Prostate gland (tissue), 2 donors: ENCODE data around the gene ANO6. TPM values are rescaled to one million over a fixed set of nuclear protein-coding genes. Genes with fewer than 3 reads are reported as not detected.

Experiments
- DNase-seq: peaks from one replicate; pipeline ENCODE4 v3.0.0-alpha.2; 2019; ENCODE audit warnings: low spot score
- H3K27ac ChIP-seq, 2 donors: fragments of 200-600 bp; sonication (generic); 2 replicates each; pipeline ENCODE4 v1.5.1; 2017 to 2019
- H3K27me3 ChIP-seq: fragments of 200-600 bp; sonication (generic); replicated peaks from 2 replicates; pipeline ENCODE4 v1.5.1; 2019; ENCODE audit not compliant: insufficient read depth
- H3K36me3 ChIP-seq, 2 donors: fragments of 200-600 bp; sonication (generic); 1 replicate in 1 of 2; 2 replicates in 1 of 2; pipeline versions ENCODE4 v1.5.1 to v1.8.1; 2017 to 2019
- H3K4me1 ChIP-seq: fragments of 200-600 bp; sonication (generic); replicated peaks from 2 replicates; pipeline ENCODE4 v1.5.1; 2019
- H3K4me3 ChIP-seq, 2 donors: fragments of 200-600 bp; sonication (generic); 2 replicates each; pipeline ENCODE4 v1.5.1; 2017 to 2019
- H3K9me3 ChIP-seq: fragments of 200-600 bp; sonication (generic); 2 replicates; pipeline ENCODE4 v1.5.1; 2017
- CTCF ChIP-seq, 4 experiments: fragments of 200-600 bp in 2 of 4; fragments of 450-650 bp in 2 of 4; sonication (generic) in 2 of 4; IDR thresholded peaks; 1 replicate in 3 of 4; 2 replicates in 1 of 4; pipeline ENCODE4 v1.5.1; 2016 to 2019; ENCODE audit warnings: antibody characterized with exemption in 4 of 4, mild to moderate bottlenecking in 2 of 4, moderate library complexity in 2 of 4
- POLR2A ChIP-seq: fragments of 450-650 bp; IDR thresholded peaks from one replicate; pipeline ENCODE4 v1.6.1; 2016; ENCODE audit warnings: antibody characterized with exemption, mild to moderate bottlenecking
- POLR2AphosphoS5 ChIP-seq: sonication (generic); formaldehyde crosslinking; IDR thresholded peaks from one replicate; pipeline ENCODE4 v1.6.1; 2017; ENCODE audit warnings: antibody characterized with exemption
- WGBS: methylation state at CpG from one replicate; pipeline ENCODE4 v1.1.5; 2018; 5-methylcytosine and 5-hydroxymethylcytosine counted together
- intact Hi-C: fragments of 100-400 bp; cut with DNase I; formaldehyde crosslinking; loops from one replicate; pipeline ENCODE4 v1.14.2; 2022
- total RNA-seq, 2 donors: library from RNA; depleted of rRNA; stranded (reverse); fragments of >200 nt; gene quantifications; one replicate each; pipeline ENCODE4 v1.1.0, GENCODE V29; 2016

Gene ANO6
- total RNA-seq, 2 donors from 2014 or later, result 36.8 to 78.8 TPM

GRCh38 chr12:45227316-45228067 lies 11.6 kb downstream of the ANO6 start:
- H3K4me3 ChIP-seq, result no peak overlapping the region
- H3K36me3 ChIP-seq, result no peaks in the 10 kb centered on the region
- no peaks in the 10 kb centered on the region for H3K9me3 ChIP-seq
- intact Hi-C loops, result no loop called here
- no peak overlapping the region for H3K27ac ChIP-seq
- no peaks in the 10 kb centered on the region for H3K4me1 ChIP-seq
- DNase-seq, result no peak
- WGBS, result 78% methylated on average over 3 of the region's 3 CpGs
- H3K27me3 ChIP-seq, result no peaks in the 10 kb centered on the region
- TF ChIP-seq POLR2A, result no peak
- TF ChIP-seq POLR2AphosphoS5, result no peak
- no peak for TF ChIP-seq CTCF (IDR thresholded peaks at IDR 0.05)

GRCh38 chr12:45231515-45232145 lies 15.7 kb downstream of the ANO6 start:
- Histone ChIP-seq H3K36me3 (no peaks in the 10 kb centered on the region), H3K4me1 (no peaks in the 10 kb centered on the region), H3K27me3 (no peaks in the 10 kb centered on the region), H3K27ac (peak overlapping the region in 1 of 2 donors; percentile 26), H3K4me3 (no peak overlapping the region), H3K9me3 (no peaks in the 10 kb centered on the region)
- 32% methylated on average over 3 of the region's 3 CpGs for WGBS
- intact Hi-C loops, result no loop called here
- DNase-seq, result no peak
- TF ChIP-seq POLR2A, result no peak
- no peak for TF ChIP-seq POLR2AphosphoS5
- TF ChIP-seq CTCF (IDR thresholded peaks at IDR 0.05), result no peak

- Histone ChIP-seq H3K27me3 (no peaks in the 10 kb centered on the region), H3K36me3 (no peaks in the 10 kb centered on the region), H3K9me3 (no peaks in the 10 kb centered on the region), H3K4me1 (no peaks in the 10 kb centered on the region), H3K27ac (peak overlapping the region; percentile 54 to 59), H3K4me3 (no peak overlapping the region)
- WGBS, result 78% methylated on average over 3 of the region's 3 CpGs
- DNase-seq, result no peak
- intact Hi-C loops, result no loop called here
- TF ChIP-seq POLR2A (no peak), CTCF (IDR thresholded peaks at IDR 0.05) (no peak), POLR2AphosphoS5 (no peak)
Measured at GRCh38 chr12:45232146-45232755, 16.4 kb downstream of the ANO6 start.

GRCh38 chr12:45232756-45233372 lies 17.0 kb downstream of the ANO6 start:
- no peaks in the 10 kb centered on the region for H3K27me3 ChIP-seq
- no peak overlapping the region for H3K4me3 ChIP-seq
- DNase-seq, result no peak
- TF ChIP-seq POLR2AphosphoS5 (no peak), CTCF (IDR thresholded peaks at IDR 0.05) (no peak), POLR2A (no peak)
- peak overlapping the region in 1 of 2 donors; percentile 59 for H3K27ac ChIP-seq
- intact Hi-C loops, result no loop called here
- no peaks in the 10 kb centered on the region for H3K9me3 ChIP-seq
- no peaks in the 10 kb centered on the region for H3K4me1 ChIP-seq
- no peaks in the 10 kb centered on the region for H3K36me3 ChIP-seq
- 51% methylated on average over 6 of the region's 6 CpGs for WGBS
